Right lobe of liver (tissue), 4 donors: ENCODE measurements around the gene PRKN.

Experiments
- POLR2A ChIP-seq: fragments of 450-650 bp; IDR thresholded peaks from one replicate; pipeline ENCODE4 v1.6.1; 2017; ENCODE audit warnings: antibody characterized with exemption, mild to moderate bottlenecking
- TF ChIP-seq, protein P1 (sequence below), 4 donors: fragments of 200-600 bp in 3 of 4; fragments of 450-650 bp in 1 of 4; IDR thresholded peaks; one replicate each; pipeline versions ENCODE4 v1.5.1 to v1.8.0; 2016 to 2022; ENCODE audit warnings: antibody characterized with exemption in 4 of 4, mild to moderate bottlenecking in 2 of 4
- donor health status: DM: no; HTN: no; CAD: no.
- donor health status: DM: no; HTN: no; CAD: no.
- donor health status: DM: no; HTN: yes; CAD: no.

DNA sequence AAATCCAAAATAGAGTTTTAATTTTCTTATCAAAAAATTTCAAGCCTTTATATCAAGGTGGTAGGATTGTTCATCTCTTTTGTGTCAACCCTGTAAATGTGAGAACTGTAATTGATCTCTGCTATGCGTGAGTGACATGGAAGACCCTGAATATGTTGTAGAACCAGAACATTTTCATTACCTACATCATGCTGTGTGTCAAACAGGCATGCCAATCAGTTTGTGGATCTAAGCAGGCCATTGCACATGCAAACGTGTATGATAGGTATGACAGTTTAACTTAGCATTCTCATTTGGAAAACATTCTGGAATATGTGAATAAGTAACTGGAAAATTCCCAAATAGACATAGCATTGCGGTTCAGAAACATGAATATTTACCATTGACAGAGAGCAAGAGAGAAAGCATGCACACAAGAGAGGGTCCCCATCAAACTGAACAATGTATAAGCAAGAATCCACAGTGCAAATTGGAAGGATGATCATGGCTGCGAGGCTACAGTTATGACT, 812.1 kb downstream of the PRKN start:
- TF ChIP-seq, protein P1, sequence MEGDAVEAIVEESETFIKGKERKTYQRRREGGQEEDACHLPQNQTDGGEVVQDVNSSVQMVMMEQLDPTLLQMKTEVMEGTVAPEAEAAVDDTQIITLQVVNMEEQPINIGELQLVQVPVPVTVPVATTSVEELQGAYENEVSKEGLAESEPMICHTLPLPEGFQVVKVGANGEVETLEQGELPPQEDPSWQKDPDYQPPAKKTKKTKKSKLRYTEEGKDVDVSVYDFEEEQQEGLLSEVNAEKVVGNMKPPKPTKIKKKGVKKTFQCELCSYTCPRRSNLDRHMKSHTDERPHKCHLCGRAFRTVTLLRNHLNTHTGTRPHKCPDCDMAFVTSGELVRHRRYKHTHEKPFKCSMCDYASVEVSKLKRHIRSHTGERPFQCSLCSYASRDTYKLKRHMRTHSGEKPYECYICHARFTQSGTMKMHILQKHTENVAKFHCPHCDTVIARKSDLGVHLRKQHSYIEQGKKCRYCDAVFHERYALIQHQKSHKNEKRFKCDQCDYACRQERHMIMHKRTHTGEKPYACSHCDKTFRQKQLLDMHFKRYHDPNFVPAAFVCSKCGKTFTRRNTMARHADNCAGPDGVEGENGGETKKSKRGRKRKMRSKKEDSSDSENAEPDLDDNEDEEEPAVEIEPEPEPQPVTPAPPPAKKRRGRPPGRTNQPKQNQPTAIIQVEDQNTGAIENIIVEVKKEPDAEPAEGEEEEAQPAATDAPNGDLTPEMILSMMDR (IDR thresholded peaks at IDR 0.05), result no peak
- no peak for TF ChIP-seq POLR2A
